IMR-90 (cell line): ENCODE data around the gene CCDC70. TPM values are rescaled to one million over a fixed set of nuclear protein-coding genes. Genes with fewer than 3 reads are reported as not detected.

Experiments
- ATAC-seq: fragments of 200-7000 bp; cut with Tn5 transposase; 2 replicates; pipeline ENCODE4 v1.9.1; 2020; ENCODE audit warnings: low read depth, mild to moderate bottlenecking, moderate library complexity
- BruUV-seq: library from RNA; stranded (reverse); fragments of 400-500 nt; replicated peaks from 2 replicates; lab custom pipeline; 2021; lab: Mats Ljungman, UMichigan
- CTCF ChIA-PET: fragments of 300-600 bp; formaldehyde crosslinking; extraction: SDS; loops from one replicate; lab custom pipeline; 2021; ENCODE audit warnings: antibody characterized with exemption; lab: Yijun Ruan, JAX
- POLR2A ChIA-PET: fragments of 300-600 bp; sonication (Branson Sonifier 250); formaldehyde crosslinking; loops from one replicate; lab custom pipeline; 2022; ENCODE audit warnings: antibody characterized with exemption; ENCODE audit not compliant: unreplicated experiment; lab: Charles Lee
- DNase-seq: peaks from one replicate; pipeline ENCODE4 v3.0.0; 2013
- H2AFZ ChIP-seq: replicated peaks from 2 replicates; pipeline ENCODE3; 2013; ENCODE audit warnings: low read length, mild to moderate bottlenecking; ENCODE audit not compliant: poor library complexity
- H2AK5ac ChIP-seq: 2 replicates; pipeline ENCODE4 v1.6.1; 2013; ENCODE audit warnings: low read depth, low read length, inconsistent platforms
- H2AK9ac ChIP-seq: replicated peaks from 2 replicates; pipeline ENCODE3; 2013; ENCODE audit warnings: mild to moderate bottlenecking, low read depth, low read length, moderate library complexity; ENCODE audit not compliant: poor library complexity
- H2BK120ac ChIP-seq: 2 replicates; pipeline ENCODE4 v1.6.1; 2013; ENCODE audit warnings: low read depth, low read length, inconsistent platforms
- H2BK15ac ChIP-seq: 3 replicates; pipeline ENCODE4 v1.6.1; 2013; ENCODE audit warnings: low read depth, low read length, inconsistent platforms
- H2BK20ac ChIP-seq: 2 replicates; pipeline ENCODE4 v1.6.1; 2013; ENCODE audit warnings: low read depth, mild to moderate bottlenecking, inconsistent platforms, low read length, moderate library complexity
- H2BK5ac ChIP-seq: 2 replicates; pipeline ENCODE4 v1.6.1; 2013; ENCODE audit warnings: mild to moderate bottlenecking, low read depth, low read length, inconsistent platforms; ENCODE audit not compliant: poor library complexity, severe bottlenecking
- H3K14ac ChIP-seq: replicated peaks from 2 replicates; pipeline ENCODE4 v1.6.1; 2013; ENCODE audit warnings: low read depth, low read length, inconsistent platforms
- H3K18ac ChIP-seq: 2 replicates; pipeline ENCODE4 v1.6.1; 2013; ENCODE audit warnings: low read depth, low read length, control low read depth
- H3K23ac ChIP-seq: 2 replicates; pipeline ENCODE4 v1.6.1; 2013; ENCODE audit warnings: low read depth, low read length, inconsistent platforms
- H3K27ac ChIP-seq: 2 replicates; pipeline ENCODE4 v1.5.1; 2013; ENCODE audit warnings: mild to moderate bottlenecking, control low read depth, low read length; ENCODE audit not compliant: insufficient read depth
- H3K27me3 ChIP-seq: 2 replicates; pipeline ENCODE4 v1.6.1; 2013; ENCODE audit warnings: low read length; ENCODE audit not compliant: control insufficient read depth, insufficient read depth
- H3K36me3 ChIP-seq: 2 replicates; pipeline ENCODE4 v1.6.1; 2013; ENCODE audit warnings: low read length, mixed read lengths; ENCODE audit not compliant: control insufficient read depth, insufficient read depth
- H3K4ac ChIP-seq: 2 replicates; pipeline ENCODE4 v1.6.1; 2013; ENCODE audit warnings: low read depth, low read length, inconsistent platforms
- H3K4me1 ChIP-seq: 2 replicates; pipeline ENCODE4 v1.6.1; 2013; ENCODE audit warnings: low read length, mixed read lengths; ENCODE audit not compliant: control insufficient read depth, insufficient read depth
- H3K4me2 ChIP-seq: 2 replicates; pipeline ENCODE4 v1.6.1; 2013; ENCODE audit warnings: low read depth, mild to moderate bottlenecking, control low read depth, low read length, moderate library complexity
- H3K4me3 ChIP-seq: 2 replicates; pipeline ENCODE4 v1.5.1; 2013; ENCODE audit warnings: low read depth, mild to moderate bottlenecking, control low read depth, low read length, moderate library complexity; ENCODE audit not compliant: insufficient read depth
- H3K56ac ChIP-seq: 2 replicates; pipeline ENCODE4 v1.6.1; 2013; ENCODE audit warnings: low read length, inconsistent platforms; ENCODE audit not compliant: insufficient read depth; ENCODE audit errors: extremely low read depth
- H3K79me1 ChIP-seq, 2 experiments: 2 replicates each; pipeline ENCODE4 v1.6.1; 2013; ENCODE audit warnings: low read length in 2 of 2, inconsistent platforms in 1 of 2, low read depth in 1 of 2
- H3K9ac ChIP-seq: 2 replicates; pipeline ENCODE4 v1.6.1; 2013; ENCODE audit warnings: low read depth, low read length, control low read depth
- H3K9me1 ChIP-seq: 2 replicates; pipeline ENCODE4 v1.6.1; 2013; ENCODE audit warnings: low read length, inconsistent platforms; ENCODE audit not compliant: insufficient read depth
- H3K9me3 ChIP-seq: 2 replicates; pipeline ENCODE4 v1.6.1; 2013; ENCODE audit warnings: low read length; ENCODE audit not compliant: control insufficient read depth, insufficient read depth
- H4K20me1 ChIP-seq: 2 replicates; pipeline ENCODE4 v1.6.1; 2013; ENCODE audit warnings: low read length, inconsistent platforms; ENCODE audit not compliant: insufficient read depth
- H4K5ac ChIP-seq: 2 replicates; pipeline ENCODE4 v1.6.1; 2013; ENCODE audit warnings: mild to moderate bottlenecking, low read depth, low read length, control low read depth
- H4K8ac ChIP-seq, 2 experiments: 2 replicates each; pipeline ENCODE4 v1.6.1; 2013; ENCODE audit warnings: low read depth in 2 of 2, low read length in 2 of 2, control low read depth in 1 of 2, inconsistent platforms in 1 of 2
- H4K91ac ChIP-seq: 2 replicates; pipeline ENCODE4 v1.6.1; 2013; ENCODE audit warnings: low read depth, low read length, inconsistent platforms; ENCODE audit not compliant: insufficient read depth
- BHLHE40 ChIP-seq: fragments of 150-350 bp; IDR thresholded peaks from 2 replicates; pipeline ENCODE4 v1.6.1; 2016; ENCODE audit warnings: mild to moderate bottlenecking, low read depth, low read length
- CEBPB ChIP-seq: IDR thresholded peaks from 2 replicates; pipeline ENCODE4 v1.6.1; 2012; ENCODE audit warnings: low read depth, low read length, improper control_type of control experiment
- CHD1 ChIP-seq: IDR thresholded peaks from 2 replicates; pipeline ENCODE4 v1.6.1; 2012; ENCODE audit warnings: low read depth, low read length, improper control_type of control experiment
- CTCF ChIP-seq: conservative IDR thresholded peaks from 2 replicates; pipeline ENCODE4 v1.5.1; 2012; ENCODE audit warnings: mild to moderate bottlenecking, low read depth, low read length, improper control_type of control experiment
- ELK1 ChIP-seq: fragments of 150-350 bp; IDR thresholded peaks from 2 replicates; pipeline ENCODE4 v1.6.1; 2016; ENCODE audit warnings: low read depth, mild to moderate bottlenecking, low read length, moderate library complexity, borderline replicate concordance
- FOS ChIP-seq: fragments of 150-350 bp; IDR thresholded peaks from 2 replicates; pipeline ENCODE4 v1.6.1; 2016; ENCODE audit warnings: low read depth, low read length
- MAFK ChIP-seq: IDR thresholded peaks from 2 replicates; pipeline ENCODE4 v1.6.1; 2012; ENCODE audit warnings: low read depth, low read length, improper control_type of control experiment
- MAZ ChIP-seq: IDR thresholded peaks from 2 replicates; pipeline ENCODE4 v1.6.1; 2012; ENCODE audit warnings: low read depth, mild to moderate bottlenecking, low read length, improper control_type of control experiment, moderate library complexity, borderline replicate concordance
- MXI1 ChIP-seq: IDR thresholded peaks from 2 replicates; pipeline ENCODE4 v1.6.1; 2012; ENCODE audit warnings: low read depth, mild to moderate bottlenecking, low read length, moderate library complexity, borderline replicate concordance
- NFE2L2 ChIP-seq: fragments of 150-350 bp; IDR thresholded peaks from 2 replicates; pipeline ENCODE4 v1.6.1; 2016; ENCODE audit warnings: low read depth, mild to moderate bottlenecking, low read length
- POLR2A ChIP-seq: IDR thresholded peaks from 2 replicates; pipeline ENCODE4 v1.6.1; 2012; ENCODE audit warnings: mild to moderate bottlenecking, low read depth, low read length
- RAD21 ChIP-seq: IDR thresholded peaks from 2 replicates; pipeline ENCODE4 v1.6.1; 2012; ENCODE audit warnings: low read length, improper control_type of control experiment
- RCOR1 ChIP-seq: IDR thresholded peaks from 2 replicates; pipeline ENCODE4 v1.6.1; 2012; ENCODE audit warnings: mild to moderate bottlenecking, low read length, improper control_type of control experiment; ENCODE audit not compliant: insufficient replicate concordance
- RFX5 ChIP-seq: IDR thresholded peaks from 2 replicates; pipeline ENCODE4 v1.8.0; 2012; ENCODE audit warnings: low read depth, mild to moderate bottlenecking, low read length, moderate library complexity
- SMC3 ChIP-seq: fragments of 150-350 bp; IDR thresholded peaks from 2 replicates; pipeline ENCODE4 v1.6.1; 2016; ENCODE audit warnings: low read depth, mild to moderate bottlenecking, antibody characterized with exemption, low read length, moderate library complexity
- USF2 ChIP-seq: fragments of 150-350 bp; IDR thresholded peaks from 2 replicates; pipeline ENCODE4 v1.6.1; 2017; ENCODE audit warnings: mild to moderate bottlenecking, antibody characterized with exemption, low read length, low read depth
- WGBS, 2 experiments: methylation state at CpG; one replicate each; pipeline versions ENCODE4 v1.1.5 to v1.1.7; 2013; ENCODE audit warnings: missing lambda C conversion rate in 2 of 2; ENCODE audit not compliant: insufficient read length in 1 of 2; ENCODE audit errors: extremely low coverage in 2 of 2; 5-methylcytosine and 5-hydroxymethylcytosine counted together
- dilution Hi-C: fragments of 300-500 bp; cut with HindIII; formaldehyde crosslinking; loops from one replicate; pipeline ENCODE4 v1.14.3; 2018; ENCODE audit warnings: low sequenced_read_pairs; ENCODE audit not compliant: unreplicated experiment
- in situ Hi-C: fragments of 300-500 bp; cut with MboI; formaldehyde crosslinking; loops from 3 replicates; pipeline ENCODE4 v1.14.3; 2019; ENCODE audit warnings: low sequenced_read_pairs, inconsistent platforms, mixed read lengths
- intact Hi-C: fragments of 100-400 bp; cut with micrococcal nuclease; formaldehyde crosslinking; loops from 2 replicates; pipeline ENCODE4 v1.10.0; 2022
- polyA plus RNA-seq, 3 experiments: library from polyadenylated mRNA; depleted of rRNA; stranded (reverse); fragments of >200 nt; gene quantifications; 2 replicates each; pipeline ENCODE4 v1.2.3, GENCODE V29; 2012; ENCODE audit warnings: low replicate concordance in 1 of 3
- total RNA-seq: library from RNA; depleted of rRNA; stranded (reverse); fragments of >200 nt; gene quantifications from 2 replicates; pipeline ENCODE4 v1.2.3, GENCODE V29; 2012

The CCDC70 gene
- total and polyA plus RNA-seq, 2 of the 4 experiments (the other 2 are of a cell fraction): not detected

DNA sequence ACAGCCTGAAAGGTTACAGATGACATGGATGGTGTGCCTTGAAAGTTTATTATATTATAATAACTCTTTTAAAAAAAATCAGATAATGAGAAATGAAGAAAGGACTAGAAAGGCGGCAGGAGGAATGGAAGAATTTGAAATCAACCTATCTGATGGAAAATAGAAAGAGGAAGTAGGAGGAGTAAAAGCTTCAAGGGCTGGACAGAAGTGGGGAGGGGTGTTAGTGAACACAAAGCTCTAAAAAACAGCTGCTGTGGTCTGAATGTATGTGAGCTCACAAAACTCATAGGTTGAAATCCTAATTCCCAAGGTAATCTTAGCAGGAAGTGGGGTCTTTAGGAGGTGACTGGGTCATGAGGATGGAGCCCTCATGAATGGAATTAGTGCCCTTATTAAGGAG lies 19.5 kb downstream of the CCDC70 start:
- no peak overlapping the region for H3K18ac ChIP-seq
- POLR2A ChIA-PET: no interaction called here
- no peak overlapping the region for H2BK120ac ChIP-seq
- no peak overlapping the region for H2BK20ac ChIP-seq
- no peak overlapping the region for H4K8ac ChIP-seq
- intact Hi-C loops (no loop called here), in situ Hi-C loops (no loop called here), dilution Hi-C loops (no loop called here)
- no peaks in the 10 kb centered on the region for H3K4me1 ChIP-seq
- H3K4me2 ChIP-seq: no peak overlapping the region
- WGBS, 2 experiments: no CpG with 5 or more reads among the region's 1 CpG
- H3K9ac ChIP-seq: no peak overlapping the region
- no peak overlapping the region for H2AK9ac ChIP-seq
- no peaks in the 10 kb centered on the region for H3K9me1 ChIP-seq
- H3K4ac ChIP-seq: no peak overlapping the region
- H3K56ac ChIP-seq: no peak overlapping the region
- H3K4me3 ChIP-seq: no peak overlapping the region
- no peak overlapping the region for H2AFZ ChIP-seq
- H3K79me1 ChIP-seq: no peaks in the 10 kb centered on the region
- H3K27me3 ChIP-seq: peaks cover 13% of the 10 kb centered on the region
- BruUV-seq: no TSS peak
- no peak overlapping the region for H3K27ac ChIP-seq
- ATAC-seq (no peak), DNase-seq (no peak)
- H3K23ac ChIP-seq: no peak overlapping the region
- no peaks in the 10 kb centered on the region; the same call in 1 of the 2 replicates for H3K9me3 ChIP-seq
- H4K91ac ChIP-seq: no peak overlapping the region
- CTCF ChIA-PET: no interaction called here
- H2AK5ac ChIP-seq: no peak overlapping the region
- H4K5ac ChIP-seq: no peak overlapping the region
- H3K14ac ChIP-seq: no peak overlapping the region
- no peak overlapping the region for H2BK5ac ChIP-seq
- TF ChIP-seq CEBPB (no peak), MAFK (no peak), USF2 (no peak), CTCF (no peak), RFX5 (no peak), MXI1 (no peak), SMC3 (no peak), FOS (no peak), ELK1 (no peak), RCOR1 (no peak), MAZ (no peak), CHD1 (no peak), BHLHE40 (no peak), RAD21 (no peak), NFE2L2 (no peak), POLR2A (no peak)
- no peaks in the 10 kb centered on the region for H4K20me1 ChIP-seq
- no peaks in the 10 kb centered on the region for H3K36me3 ChIP-seq
- no peak overlapping the region for H2BK15ac ChIP-seq
